HEK293T (cell line): ENCODE results near the gene NUDT6.

ENCODE experiments used
- ARNT ChIP-seq: fragments of 450-650 bp; IDR thresholded peaks from 2 replicates; pipeline ENCODE4 v1.6.1; 2017; ENCODE audit warnings: mild to moderate bottlenecking
- BHLHE40 ChIP-seq: fragments of 450-650 bp; IDR thresholded peaks from 2 replicates; pipeline ENCODE4 v1.6.1; 2016; ENCODE audit warnings: mild to moderate bottlenecking, moderate library complexity, borderline replicate concordance
- CTBP1 ChIP-seq: fragments of 450-650 bp; IDR thresholded peaks from 2 replicates; pipeline ENCODE4 v1.6.1; 2016; ENCODE audit warnings: borderline replicate concordance
- FOXA1 ChIP-seq: fragments of 450-650 bp; IDR thresholded peaks from 2 replicates; pipeline ENCODE4 v1.6.1; 2016; ENCODE audit warnings: mild to moderate bottlenecking
- FOXM1 ChIP-seq: fragments of 450-650 bp; IDR thresholded peaks from 2 replicates; pipeline ENCODE4 v1.6.1; 2017; ENCODE audit warnings: mild to moderate bottlenecking, borderline replicate concordance
- L3MBTL2 ChIP-seq: fragments of 450-650 bp; conservative IDR thresholded peaks from 2 replicates; pipeline ENCODE4 v1.6.1; 2016; ENCODE audit warnings: mild to moderate bottlenecking
- NFRKB ChIP-seq: fragments of 450-650 bp; IDR thresholded peaks from 2 replicates; pipeline ENCODE4 v1.6.1; 2016; ENCODE audit warnings: mild to moderate bottlenecking, moderate library complexity
- PKNOX1 ChIP-seq: fragments of 450-650 bp; IDR thresholded peaks from 2 replicates; pipeline ENCODE4 v1.6.1; 2016
- SUZ12 ChIP-seq: fragments of 450-650 bp; IDR thresholded peaks from 2 replicates; pipeline ENCODE4 v1.6.1; 2016; ENCODE audit warnings: mild to moderate bottlenecking
- TARDBP ChIP-seq: fragments of 450-650 bp; IDR thresholded peaks from 2 replicates; pipeline ENCODE4 v1.6.1; 2016

- no peak for TF ChIP-seq SUZ12
- TF ChIP-seq L3MBTL2 = no peak
- TF ChIP-seq NFRKB = no peak
- TF ChIP-seq TARDBP = no peak
- TF ChIP-seq BHLHE40 = no peak
- TF ChIP-seq PKNOX1 = no peak
- TF ChIP-seq ARNT = no peak
- no peak for TF ChIP-seq CTBP1
- TF ChIP-seq FOXM1 = no peak
- TF ChIP-seq FOXA1 = no peak
Observed at GRCh38 chr4:122873146-122873545, 49.3 kb downstream of the NUDT6 start.
